CD8-positive, alpha-beta memory T cell (primary cell): ENCODE measurements around the gene SASH1. TPM values are rescaled to one million over a fixed set of nuclear protein-coding genes. Genes with fewer than 3 reads are reported as not detected.

Experiments used
- CTCF ChIA-PET: fragments of 350-600 bp; sonication (Branson Sonifier 250); formaldehyde crosslinking; loops from one replicate; lab custom pipeline; 2021; ENCODE audit warnings: antibody characterized with exemption; lab: Charles Lee
- POLR2A ChIA-PET: fragments of 350-600 bp; sonication (Branson Sonifier 250); formaldehyde crosslinking; loops from one replicate; lab custom pipeline; 2021; ENCODE audit warnings: antibody characterized with exemption; lab: Charles Lee
- DNase-seq, 5 donors: peaks; one replicate each; pipeline versions ENCODE4 v3.0.0 to v3.0.0-alpha.2; 2020 to 2022; ENCODE audit warnings: mixed read lengths in 1 of 5
- H3K27ac ChIP-seq: one replicate; pipeline ENCODE4 v1.7.0; 2013; ENCODE audit warnings: low read depth, mild to moderate bottlenecking, low read length, moderate library complexity
- H3K27me3 ChIP-seq: 2 replicates; pipeline ENCODE4 v1.7.0; 2013; ENCODE audit warnings: low read length, mild to moderate bottlenecking; ENCODE audit not compliant: insufficient read depth, poor library complexity, severe bottlenecking
- H3K36me3 ChIP-seq: 2 replicates; pipeline ENCODE4 v1.7.0; 2013; ENCODE audit warnings: mild to moderate bottlenecking, low read length, moderate library complexity; ENCODE audit not compliant: insufficient read depth
- H3K4me1 ChIP-seq: 2 replicates; pipeline ENCODE4 v1.7.0; 2013; ENCODE audit warnings: mild to moderate bottlenecking, low read length, moderate library complexity; ENCODE audit not compliant: insufficient read depth
- H3K4me3 ChIP-seq: 2 replicates; pipeline ENCODE4 v1.7.0; 2013; ENCODE audit warnings: mild to moderate bottlenecking, low read length
- H3K9me3 ChIP-seq: 2 replicates; pipeline ENCODE4 v1.7.0; 2013; ENCODE audit warnings: mild to moderate bottlenecking, low read length
- H3K27ac Mint-ChIP-seq, 8 donors: one replicate each; pipeline ENCODE4 v1.8.0; 2020 to 2021; ENCODE audit warnings: mixed read lengths in 8 of 8, mild to moderate bottlenecking in 6 of 8, inconsistent platforms in 3 of 8, moderate library complexity in 3 of 8
- H3K27me3 Mint-ChIP-seq, 2 donors: one replicate each; pipeline ENCODE4 v1.8.0; 2020 to 2021; ENCODE audit warnings: mixed read lengths in 2 of 2, mild to moderate bottlenecking in 1 of 2, moderate library complexity in 1 of 2
- H3K36me3 Mint-ChIP-seq, 3 donors: one replicate each; pipeline ENCODE4 v1.8.0; 2020 to 2021; ENCODE audit warnings: mixed read lengths in 3 of 3, inconsistent platforms in 1 of 3, mild to moderate bottlenecking in 1 of 3
- H3K4me1 Mint-ChIP-seq, 3 donors: one replicate each; pipeline ENCODE4 v1.8.0; 2020 to 2021; ENCODE audit warnings: mixed read lengths in 3 of 3, inconsistent platforms in 1 of 3, mild to moderate bottlenecking in 1 of 3
- H3K4me3 Mint-ChIP-seq, 7 donors: one replicate each; pipeline ENCODE4 v1.8.0; 2020 to 2021; ENCODE audit warnings: mixed read lengths in 7 of 7, mild to moderate bottlenecking in 6 of 7, moderate library complexity in 4 of 7, inconsistent platforms in 2 of 7
- H3K9me3 Mint-ChIP-seq, 5 donors: one replicate each; pipeline ENCODE4 v1.8.0; 2020 to 2022; ENCODE audit warnings: mixed read lengths in 5 of 5, mild to moderate bottlenecking in 3 of 5, moderate library complexity in 2 of 5, inconsistent platforms in 1 of 5
- polyA plus RNA-seq: library from polyadenylated mRNA; unstranded; fragments of 300-500 nt; fragmentation: Illumina TruSeq; gene quantifications from one replicate; pipeline ENCODE4 v1.2.3, GENCODE V29; 2021
- total RNA-seq, 2 experiments: library from RNA; stranded (reverse); gene quantifications; one replicate each; pipeline ENCODE4 v1.2.3, GENCODE V29; 2021

Gene SASH1
- total and polyA plus RNA-seq, 3 experiments from 2014 or later = 0.72 to 0.95 TPM; not detected in 1

DNA sequence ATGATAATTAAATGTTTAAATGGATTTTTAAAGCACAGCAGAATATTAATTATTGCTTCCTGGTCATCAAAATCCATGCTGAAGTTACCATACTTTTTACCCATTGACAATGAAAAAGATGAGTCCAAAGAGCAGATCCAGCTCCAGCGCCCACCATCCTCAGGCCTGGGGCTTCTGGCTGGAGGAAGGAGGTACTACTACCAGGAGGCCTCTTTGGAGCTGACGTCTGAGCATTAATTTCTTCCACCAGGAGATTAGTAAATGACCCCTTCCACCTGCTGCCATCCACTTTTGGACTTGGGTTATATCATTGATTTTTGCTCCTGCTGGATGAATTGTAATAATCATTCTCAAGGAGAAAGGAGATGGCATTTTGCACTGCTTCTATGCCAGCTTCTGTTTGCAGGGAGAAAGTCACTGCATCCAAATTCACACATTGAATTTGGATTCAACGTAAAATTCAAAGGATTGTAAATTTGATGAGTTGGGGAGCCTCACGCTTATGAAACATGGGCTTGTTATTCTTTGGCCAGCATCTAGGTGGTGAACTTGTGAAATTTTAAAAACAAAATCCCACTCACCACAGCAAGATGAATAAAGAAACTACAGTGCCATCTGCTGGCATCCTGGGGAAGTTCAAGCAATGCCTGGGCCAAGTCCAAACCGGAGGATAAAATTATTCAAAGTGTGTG, 121.8 kb downstream of the SASH1 start:
- Mint-ChIP-seq H3K4me3 (no peak overlapping the region), H3K36me3 (no peaks in the 10 kb centered on the region), H3K27me3 (peaks cover 4 to 16% of the 10 kb centered on the region in 2 donors), H3K9me3 (no peaks in the 10 kb centered on the region), H3K27ac (no peak overlapping the region), H3K4me1 (peaks cover 0 to 4% (median 0%) of the 10 kb centered on the region in 3 donors)
- H3K4me1 ChIP-seq = no peaks in the 10 kb centered on the region
- DNase-seq = peak; percentile 9 to 49 (median 20)
- H3K27me3 ChIP-seq = no peaks in the 10 kb centered on the region
- H3K4me3 ChIP-seq = no peak overlapping the region
- POLR2A ChIA-PET = no interaction called here
- no peaks in the 10 kb centered on the region for H3K9me3 ChIP-seq
- no peaks in the 10 kb centered on the region for H3K36me3 ChIP-seq
- H3K27ac ChIP-seq = no peak overlapping the region
- CTCF ChIA-PET = no interaction called here

DNA sequence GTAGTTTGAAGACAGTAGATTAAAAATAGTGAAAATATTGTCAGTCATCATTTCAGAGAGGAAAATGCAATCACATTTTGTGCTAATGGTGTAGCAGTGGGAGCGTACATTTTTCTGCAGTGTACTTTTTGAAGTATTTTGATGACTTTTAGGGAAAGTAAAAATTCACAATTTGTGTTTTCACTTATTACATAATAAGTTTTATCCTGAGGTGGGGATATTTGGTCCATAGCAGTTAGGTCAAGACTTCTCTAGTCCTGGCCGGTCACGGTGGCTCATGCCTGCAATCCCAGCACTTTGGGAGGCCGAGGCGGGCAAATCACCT, 122.3 kb downstream of the SASH1 start:
- no peak for DNase-seq
- Mint-ChIP-seq H3K27ac (no peak overlapping the region), H3K4me1 (peaks cover 0 to 4% (median 0%) of the 10 kb centered on the region in 3 donors), H3K36me3 (no peaks in the 10 kb centered on the region), H3K4me3 (no peak overlapping the region), H3K27me3 (peaks cover 4 to 17% of the 10 kb centered on the region in 2 donors), H3K9me3 (no peaks in the 10 kb centered on the region)
- Histone ChIP-seq H3K9me3 (no peaks in the 10 kb centered on the region), H3K36me3 (no peaks in the 10 kb centered on the region), H3K27ac (no peak overlapping the region), H3K27me3 (no peaks in the 10 kb centered on the region), H3K4me3 (no peak overlapping the region), H3K4me1 (no peaks in the 10 kb centered on the region)
- POLR2A ChIA-PET = no interaction called here
- CTCF ChIA-PET = no interaction called here

DNA sequence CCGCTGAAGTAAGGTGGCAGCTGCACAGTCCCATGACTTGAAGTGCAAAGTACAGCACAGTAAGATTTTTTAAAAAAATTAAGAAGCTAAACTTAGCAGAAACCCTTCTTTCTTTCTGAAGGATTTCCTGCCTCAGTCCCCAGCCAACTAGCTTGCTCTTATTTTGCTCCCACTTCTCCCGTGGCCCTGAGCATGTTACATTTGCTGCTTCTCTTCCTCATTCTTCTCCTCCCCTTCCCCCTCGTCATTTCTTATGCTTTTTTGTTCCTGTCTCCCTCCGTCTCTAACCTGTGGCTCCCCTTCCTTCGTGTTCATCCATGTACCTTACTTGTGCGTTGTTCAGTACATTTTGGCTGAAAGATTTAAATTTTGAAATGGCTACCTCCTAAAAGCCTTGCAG, 123.0 kb downstream of the SASH1 start:
- Histone ChIP-seq H3K4me3 (no peak overlapping the region), H3K36me3 (no peaks in the 10 kb centered on the region), H3K4me1 (no peaks in the 10 kb centered on the region), H3K27ac (no peak overlapping the region), H3K9me3 (no peaks in the 10 kb centered on the region), H3K27me3 (no peaks in the 10 kb centered on the region)
- H3K4me3 Mint-ChIP-seq = no peak overlapping the region
- CTCF ChIA-PET = interaction anchor here (1.3 kb wide), 1 partner anchor 12 kb away, joined by 6 read pairs; no protein-coding TSS in a partner anchor
- H3K4me1 Mint-ChIP-seq = peaks cover 0 to 4% (median under 1%) of the 10 kb centered on the region in 3 donors
- H3K27me3 Mint-ChIP-seq = peaks cover 4 to 24% of the 10 kb centered on the region in 2 donors
- POLR2A ChIA-PET = no interaction called here
- no peaks in the 10 kb centered on the region for H3K9me3 Mint-ChIP-seq
- no peak for DNase-seq
- no peaks in the 10 kb centered on the region for H3K36me3 Mint-ChIP-seq
- H3K27ac Mint-ChIP-seq = no peak overlapping the region

DNA sequence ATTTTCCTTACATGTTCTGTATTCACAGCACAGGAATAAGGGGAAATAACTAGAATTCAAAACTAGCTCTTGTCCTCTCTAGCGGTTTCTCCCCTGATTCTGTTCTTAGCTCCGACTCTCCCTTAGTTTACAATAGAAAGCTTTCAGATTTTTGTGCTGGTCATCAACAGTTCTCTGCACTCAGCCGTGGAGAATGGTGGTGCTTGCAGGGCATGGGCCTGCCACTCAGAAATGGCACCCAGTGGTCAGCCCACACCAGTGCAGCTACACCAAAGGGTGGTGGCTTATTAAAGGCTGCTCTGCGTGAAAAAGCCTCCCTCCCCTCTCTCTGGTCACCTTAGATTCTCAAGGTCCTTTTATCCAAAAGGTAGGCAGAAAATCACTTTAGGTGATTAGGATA, 123.5 kb downstream of the SASH1 start:
- Mint-ChIP-seq H3K4me1 (peaks cover 0 to 4% (median 2%) of the 10 kb centered on the region in 3 donors), H3K27me3 (peaks cover 6 to 29% of the 10 kb centered on the region in 2 donors), H3K9me3 (no peaks in the 10 kb centered on the region), H3K4me3 (no peak overlapping the region), H3K36me3 (no peaks in the 10 kb centered on the region), H3K27ac (no peak overlapping the region)
- Histone ChIP-seq H3K27ac (no peak overlapping the region), H3K36me3 (no peaks in the 10 kb centered on the region), H3K27me3 (no peaks in the 10 kb centered on the region), H3K4me1 (no peaks in the 10 kb centered on the region), H3K4me3 (no peak overlapping the region), H3K9me3 (no peaks in the 10 kb centered on the region)
- ChIA-PET CTCF (interaction anchor here (1.3 kb wide), 1 partner anchor 13 kb away, joined by 6 read pairs; no protein-coding TSS in a partner anchor), POLR2A (no interaction called here)
- DNase-seq = no peak

DNA sequence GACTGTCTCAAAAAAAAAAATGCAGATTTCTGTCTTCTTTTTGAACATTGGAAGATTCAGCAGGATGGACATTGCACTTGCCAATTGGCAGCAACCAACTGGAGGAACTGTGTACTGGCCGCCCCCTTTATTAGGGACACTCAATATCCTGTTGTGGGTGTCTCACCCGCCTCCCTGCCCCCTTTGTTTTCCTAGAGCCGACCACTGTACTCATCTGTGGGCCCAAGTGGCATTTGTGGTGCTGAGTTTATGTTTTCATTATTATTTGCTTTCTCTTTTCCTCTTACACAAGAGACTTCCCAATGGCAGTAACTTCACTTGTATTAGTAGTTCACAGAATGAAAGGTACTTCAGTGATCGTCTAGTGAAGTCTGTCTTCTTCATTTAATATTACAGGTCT, 125.3 kb downstream of the SASH1 start:
- Histone ChIP-seq H3K27ac (no peak overlapping the region), H3K36me3 (no peaks in the 10 kb centered on the region), H3K9me3 (no peaks in the 10 kb centered on the region), H3K4me1 (no peaks in the 10 kb centered on the region), H3K27me3 (no peaks in the 10 kb centered on the region), H3K4me3 (no peak overlapping the region)
- Mint-ChIP-seq H3K27me3 (peaks cover 12 to 42% of the 10 kb centered on the region in 2 donors), H3K27ac (no peak overlapping the region), H3K4me3 (no peak overlapping the region), H3K36me3 (no peaks in the 10 kb centered on the region), H3K4me1 (peaks cover 0 to 4% (median 2%) of the 10 kb centered on the region in 3 donors), H3K9me3 (no peaks in the 10 kb centered on the region)
- POLR2A ChIA-PET = no interaction called here
- CTCF ChIA-PET = no interaction called here
- no peak for DNase-seq

DNA sequence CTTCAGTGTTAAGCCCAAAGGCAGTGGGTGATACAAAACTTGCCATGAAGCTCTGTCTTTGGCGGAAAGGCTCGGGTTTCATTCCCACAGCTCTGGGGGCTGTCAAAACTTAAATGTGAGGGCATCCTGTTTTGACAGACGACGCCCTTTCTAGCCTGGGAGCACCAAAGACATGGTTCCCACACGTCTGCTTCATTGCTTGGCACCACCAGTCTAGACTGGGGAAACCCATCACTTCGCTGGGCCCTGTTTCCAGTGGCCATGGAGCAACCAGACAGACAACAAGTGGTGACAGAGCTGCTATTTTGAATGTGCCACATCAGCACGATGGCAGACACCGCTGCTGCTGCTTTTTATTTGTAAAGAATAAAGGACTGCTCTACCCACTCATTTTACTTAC, 127.5 kb downstream of the SASH1 start:
- Mint-ChIP-seq H3K27ac (no peak overlapping the region), H3K4me3 (no peak overlapping the region), H3K4me1 (peaks cover 0 to 2% (median 0%) of the 10 kb centered on the region in 3 donors), H3K36me3 (no peaks in the 10 kb centered on the region), H3K27me3 (peaks cover 12 to 49% of the 10 kb centered on the region in 2 donors), H3K9me3 (no peaks in the 10 kb centered on the region)
- ChIA-PET POLR2A (no interaction called here), CTCF (no interaction called here)
- H3K4me1 ChIP-seq = no peaks in the 10 kb centered on the region
- no peaks in the 10 kb centered on the region for H3K9me3 ChIP-seq
- H3K27ac ChIP-seq = no peak overlapping the region
- H3K36me3 ChIP-seq = no peaks in the 10 kb centered on the region
- H3K27me3 ChIP-seq = peaks cover 5% of the 10 kb centered on the region
- H3K4me3 ChIP-seq = no peak overlapping the region
- DNase-seq = no peak

DNA sequence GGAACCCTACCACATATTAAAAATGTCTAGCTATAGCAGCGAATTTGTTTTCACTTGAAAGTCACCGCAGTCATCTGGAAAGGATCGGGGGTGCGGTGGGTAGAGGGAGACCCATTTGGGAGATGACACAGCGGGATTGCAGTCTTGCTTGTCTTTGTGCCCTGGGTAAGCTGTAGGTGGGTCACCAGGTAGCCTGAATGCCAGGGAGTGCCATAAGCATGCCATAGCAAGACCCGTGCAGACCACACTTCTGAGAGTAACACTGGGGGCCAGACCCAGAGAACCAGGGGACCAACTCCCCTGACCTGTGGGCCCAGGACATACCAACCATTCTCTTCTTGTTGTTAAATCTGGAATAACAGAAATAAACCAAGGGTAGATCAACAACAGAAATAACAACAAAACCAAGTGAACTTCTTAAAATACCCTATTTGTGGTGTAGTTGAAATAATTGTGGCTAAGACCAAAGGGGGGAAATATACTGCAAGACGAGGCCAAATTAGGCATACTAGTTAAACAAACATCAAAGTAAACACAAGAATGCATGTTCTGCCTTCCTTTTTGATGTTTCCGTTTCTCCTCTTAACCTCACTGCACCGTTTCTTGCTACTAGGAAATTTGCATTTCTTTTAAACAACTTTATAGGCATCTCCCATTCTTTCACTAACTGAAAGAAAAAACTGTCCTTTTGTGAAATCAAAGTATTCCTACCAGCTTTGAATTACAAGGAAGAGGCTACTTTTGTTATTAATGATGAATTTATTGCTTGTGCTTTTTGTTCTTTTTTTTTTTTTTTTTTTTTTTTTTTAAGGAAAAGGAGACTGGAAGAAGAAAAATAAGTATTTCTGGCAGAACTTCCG, 128.2 kb downstream of the SASH1 start:
- Histone ChIP-seq H3K36me3 (no peaks in the 10 kb centered on the region), H3K4me1 (no peaks in the 10 kb centered on the region), H3K9me3 (no peaks in the 10 kb centered on the region), H3K27me3 (peaks cover 5% of the 10 kb centered on the region), H3K4me3 (no peak overlapping the region), H3K27ac (no peak overlapping the region)
- ChIA-PET CTCF (no interaction called here), POLR2A (no interaction called here)
- Mint-ChIP-seq H3K4me1 (peaks cover 0 to 2% (median 0%) of the 10 kb centered on the region in 3 donors), H3K9me3 (no peaks in the 10 kb centered on the region), H3K27me3 (peaks cover 12 to 49% of the 10 kb centered on the region in 2 donors), H3K36me3 (no peaks in the 10 kb centered on the region), H3K4me3 (no peak overlapping the region), H3K27ac (no peak overlapping the region)
- no peak for DNase-seq

DNA sequence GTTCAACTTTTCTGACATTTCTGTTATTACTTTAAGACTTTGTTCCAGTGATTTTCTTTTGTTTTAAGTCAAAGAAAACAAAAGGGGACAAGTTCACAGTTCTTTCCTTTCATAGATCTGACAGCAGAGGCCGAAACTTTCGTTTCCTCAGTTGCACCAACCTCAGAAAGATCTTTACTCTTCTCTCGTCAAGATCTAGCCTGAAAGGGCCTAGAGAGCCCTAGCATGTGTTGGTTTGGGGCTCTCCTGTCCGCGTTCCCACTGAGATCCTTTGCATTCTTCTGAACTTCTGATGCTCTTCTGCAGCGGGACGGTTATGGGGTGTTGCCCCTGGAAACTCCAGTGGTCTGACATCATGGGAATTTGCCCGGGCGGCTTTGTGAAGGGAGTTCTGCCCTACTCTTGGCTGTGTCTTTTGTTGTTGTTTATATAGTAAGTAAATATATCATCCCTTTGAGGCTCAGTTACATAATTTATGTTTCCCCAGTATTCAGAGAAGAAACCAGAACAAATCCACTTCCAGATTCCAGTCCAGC, 129.1 kb downstream of the SASH1 start:
- H3K4me1 Mint-ChIP-seq = peaks cover 0 to 2% (median 0%) of the 10 kb centered on the region in 3 donors
- POLR2A ChIA-PET = no interaction called here
- CTCF ChIA-PET = no interaction called here

More for the DNA sequence above, 129.1 kb downstream of the SASH1 start:
- no peaks in the 10 kb centered on the region for H3K9me3 ChIP-seq
- no peaks in the 10 kb centered on the region for H3K4me1 ChIP-seq
- H3K4me3 ChIP-seq = no peak overlapping the region
- Mint-ChIP-seq H3K27me3 (peaks cover 12 to 55% of the 10 kb centered on the region in 2 donors), H3K27ac (no peak overlapping the region), H3K4me3 (no peak overlapping the region), H3K9me3 (no peaks in the 10 kb centered on the region), H3K36me3 (no peaks in the 10 kb centered on the region)
- H3K27ac ChIP-seq = no peak overlapping the region
- DNase-seq = no peak
- no peaks in the 10 kb centered on the region for H3K36me3 ChIP-seq
- peaks cover 5% of the 10 kb centered on the region for H3K27me3 ChIP-seq
